ENCODE data around the gene MAP1A.
"Not testable (repeated sequence)": the region's sequence is repeated elsewhere in the genome, so short reads cannot be mapped to it uniquely, and the experiment has no call there.

MAP1A gene

DNA sequence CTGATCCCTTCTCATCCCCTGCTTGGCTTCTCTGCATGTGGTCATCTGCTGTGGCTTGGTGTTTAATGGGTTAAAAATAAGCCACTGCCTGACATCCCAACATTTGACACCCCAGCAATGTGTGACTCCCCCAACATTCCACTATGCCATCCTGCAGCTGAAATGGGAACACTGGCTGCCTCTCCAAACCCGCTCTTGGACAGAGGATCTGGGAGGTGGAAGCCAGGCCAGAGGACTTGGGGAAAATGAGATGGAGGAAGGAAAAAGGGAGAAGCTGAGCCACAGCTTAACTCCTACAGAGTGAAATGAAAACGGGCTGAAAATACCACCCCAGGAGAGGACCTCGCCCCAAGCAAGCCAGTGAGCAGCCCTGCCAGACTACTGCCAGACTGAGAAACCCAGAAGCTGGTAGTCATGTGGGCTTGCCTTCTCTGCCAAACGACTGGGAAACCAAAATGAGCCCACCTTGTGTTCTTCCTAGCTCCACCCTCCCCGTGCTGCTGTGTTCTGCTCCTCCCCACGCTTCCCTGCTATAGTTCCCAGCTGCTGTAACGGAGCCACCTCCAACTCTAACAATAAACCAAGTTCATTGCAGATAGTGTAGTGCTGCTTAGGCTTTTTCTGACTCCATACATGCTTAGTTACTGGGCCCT, 13.7 kb downstream of the MAP1A start:
- FAIRE-seq, result no peak

- FAIRE-seq, result not testable (repeated sequence)
Measured at GRCh38 chr15:43532826-43533225, 15.4 kb downstream of the MAP1A start.

DNA sequence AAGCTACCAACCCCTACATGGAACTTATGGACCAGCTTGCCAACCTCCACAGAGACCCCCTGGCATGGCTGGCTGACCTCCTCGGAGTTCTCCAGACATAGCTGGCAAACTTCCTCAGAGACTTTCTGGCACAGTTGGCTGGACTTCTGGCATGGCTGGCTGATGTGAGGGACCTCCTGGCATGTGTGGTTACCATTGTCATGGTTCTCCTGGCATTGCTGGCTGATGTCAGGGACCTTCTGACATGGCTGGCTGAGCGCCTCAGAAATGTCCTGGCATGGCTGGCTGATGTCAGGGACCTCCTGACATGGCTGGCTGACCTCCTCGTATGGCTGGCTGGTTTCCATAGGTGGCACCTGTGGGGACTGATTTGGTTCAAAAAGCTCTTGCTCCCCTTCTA, 17.5 kb downstream of the MAP1A start:
- no peak for FAIRE-seq

GRCh38 chr15:43538091-43538490, 20.7 kb downstream of the MAP1A start:
- no peak for FAIRE-seq

GRCh38 chr15:43541785-43542184, 24.4 kb downstream of the MAP1A start:
- no peak for FAIRE-seq

DNA sequence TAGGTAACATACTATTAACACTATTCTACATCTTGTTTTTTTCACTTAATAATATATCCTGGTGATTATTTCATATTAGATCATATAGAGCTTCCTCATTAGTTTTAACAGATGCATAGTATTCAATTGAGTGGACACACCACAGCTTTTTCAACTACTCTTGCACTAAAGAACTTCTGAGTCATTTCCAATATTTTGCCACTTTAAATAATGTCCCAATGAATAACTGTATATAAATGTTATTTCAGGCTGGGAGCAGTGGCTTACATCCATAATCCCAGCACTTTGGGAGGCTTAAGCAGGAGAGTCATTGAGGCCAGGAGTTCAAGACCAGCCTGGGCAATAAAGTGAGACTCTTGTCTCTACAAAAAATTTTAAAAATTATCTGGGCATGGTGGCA, 26.9 kb downstream of the MAP1A start:
- FAIRE-seq, result no peak

GRCh38 chr15:43545426-43545825, 28.0 kb downstream of the MAP1A start:
- no peak for FAIRE-seq

GRCh38 chr15:43547539-43547938, 30.1 kb downstream of the MAP1A start:
- no peak for FAIRE-seq

DNA sequence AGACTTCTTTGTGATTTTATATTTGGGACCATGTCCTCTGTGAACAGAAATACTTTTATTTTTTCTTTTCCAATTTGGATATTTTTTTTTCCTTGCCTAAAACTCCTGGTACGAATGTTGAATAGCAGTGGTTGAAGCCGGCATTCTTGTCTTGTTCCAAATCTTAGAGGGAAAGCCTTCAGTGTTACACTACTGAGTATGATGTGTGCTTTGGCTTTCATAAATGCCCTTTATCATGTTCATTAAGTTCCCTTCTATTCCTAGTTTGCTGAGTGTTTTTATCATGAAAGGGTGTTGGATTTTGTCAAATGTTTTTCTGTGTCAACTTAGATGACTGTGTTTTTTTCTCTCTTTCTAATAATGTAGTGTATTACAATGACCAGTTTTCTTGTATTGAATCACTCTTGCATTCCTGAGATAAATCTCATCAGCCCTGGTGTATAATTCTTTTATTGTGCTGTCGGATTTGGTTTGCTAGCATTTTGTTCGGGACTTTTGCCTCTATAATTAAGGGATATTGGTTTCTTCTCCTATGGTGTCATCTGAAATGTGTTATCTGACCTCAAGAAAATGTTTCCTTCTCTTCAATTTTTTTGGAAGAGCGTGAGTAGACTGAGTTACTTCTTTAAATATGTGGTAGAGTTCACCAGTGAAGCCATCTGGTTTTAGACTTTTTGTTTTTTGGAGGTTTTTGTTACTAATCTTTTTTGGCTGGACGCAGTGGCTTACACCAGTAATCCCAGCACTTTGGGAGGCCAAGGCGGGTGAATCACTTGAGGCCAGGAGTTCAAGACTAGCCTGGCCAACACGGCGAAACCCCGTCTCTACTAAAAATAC, 33.3 kb downstream of the MAP1A start:
- FAIRE-seq, result no peak

DNA sequence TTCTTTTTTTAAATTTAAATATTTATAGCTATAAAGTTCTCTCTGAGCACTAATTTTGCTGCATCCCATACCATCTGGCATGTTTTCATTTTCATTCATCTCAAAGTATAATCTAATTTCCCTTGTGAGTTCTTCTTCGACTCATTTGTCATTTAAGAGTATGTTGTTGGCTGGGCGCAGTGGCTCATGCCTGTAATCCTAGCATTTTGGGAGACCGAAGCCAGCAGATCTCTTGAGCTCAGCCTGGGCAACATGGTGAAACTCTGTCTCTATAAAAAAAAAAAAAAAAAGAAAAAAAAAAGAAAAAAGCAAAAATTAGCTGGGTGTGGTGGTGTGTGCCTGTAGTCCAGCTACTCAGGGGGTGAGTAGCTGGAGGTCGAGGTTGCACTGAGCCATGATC, 34.8 kb downstream of the MAP1A start:
- FAIRE-seq, result no peak

- FAIRE-seq, result no peak
Measured at GRCh38 chr15:43552986-43553385, 35.6 kb downstream of the MAP1A start.

DNA sequence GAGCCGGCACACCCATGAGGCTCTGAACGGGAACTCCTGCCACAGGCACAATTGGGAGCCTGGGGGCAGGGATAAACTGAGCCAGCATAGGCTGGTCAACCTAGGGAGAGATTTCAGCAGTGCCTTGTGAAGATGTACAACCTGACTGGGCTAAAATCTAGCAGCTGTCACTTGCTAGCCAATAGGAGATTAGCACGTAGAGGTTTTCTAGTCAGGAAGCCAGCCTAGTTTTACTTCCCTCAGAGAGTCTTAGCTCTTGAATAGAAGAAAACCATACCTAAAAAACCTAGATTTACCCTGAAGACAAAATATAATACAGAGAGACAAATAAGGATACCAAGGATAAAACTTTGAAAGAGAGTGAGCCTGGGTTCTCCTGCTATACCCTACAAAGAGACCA, 45.3 kb downstream of the MAP1A start:
- not testable (repeated sequence) for FAIRE-seq

DNA sequence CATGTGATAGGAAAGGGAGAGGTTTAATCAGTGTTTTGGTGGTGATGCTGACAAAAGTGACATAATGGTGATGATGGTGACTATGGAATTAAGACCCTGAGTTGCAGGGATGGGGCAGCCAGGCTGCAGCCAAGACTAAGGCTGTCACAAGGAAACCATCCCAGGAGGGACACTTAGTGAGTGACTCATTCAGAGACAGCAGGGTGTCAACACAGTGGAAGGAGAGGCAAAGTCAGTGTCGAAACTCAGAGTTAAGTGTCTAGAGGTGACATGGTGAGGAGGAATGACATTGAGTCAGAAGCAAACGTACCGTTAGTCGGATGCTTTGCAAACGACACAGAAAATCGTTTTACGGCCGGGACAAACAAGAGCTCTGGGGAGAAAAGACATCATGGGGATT, 46.4 kb downstream of the MAP1A start:
- not testable (repeated sequence) for FAIRE-seq

DNA sequence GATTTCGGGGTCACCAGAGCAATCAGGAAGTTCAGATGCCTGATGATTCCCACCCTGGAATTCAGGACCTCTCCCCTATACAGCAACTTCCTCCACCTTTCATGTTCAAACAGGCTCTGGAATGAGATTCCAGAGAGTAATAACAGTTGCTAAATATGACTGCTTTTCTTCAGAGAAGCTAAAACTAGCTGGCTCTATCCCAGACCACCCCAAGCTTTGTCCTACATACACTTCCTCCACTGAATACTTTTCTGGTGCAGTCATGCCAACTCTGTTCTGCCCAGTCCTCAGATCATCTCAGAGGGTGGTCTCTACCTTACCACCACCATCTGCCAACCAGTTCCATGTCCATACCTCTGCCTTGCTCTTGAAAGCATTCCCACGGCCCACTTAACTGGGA, 49.2 kb downstream of the MAP1A start:
- not testable (repeated sequence) for FAIRE-seq

GRCh38 chr15:43574607-43575006, 57.2 kb downstream of the MAP1A start:
- FAIRE-seq, result not testable (repeated sequence)

All from G401.6 (cell line).